ENCODE measurements around the gene OR8B8. TPM values are rescaled to one million over a fixed set of nuclear protein-coding genes. Genes with fewer than 3 reads are reported as not detected.

The OR8B8 gene, protein sequence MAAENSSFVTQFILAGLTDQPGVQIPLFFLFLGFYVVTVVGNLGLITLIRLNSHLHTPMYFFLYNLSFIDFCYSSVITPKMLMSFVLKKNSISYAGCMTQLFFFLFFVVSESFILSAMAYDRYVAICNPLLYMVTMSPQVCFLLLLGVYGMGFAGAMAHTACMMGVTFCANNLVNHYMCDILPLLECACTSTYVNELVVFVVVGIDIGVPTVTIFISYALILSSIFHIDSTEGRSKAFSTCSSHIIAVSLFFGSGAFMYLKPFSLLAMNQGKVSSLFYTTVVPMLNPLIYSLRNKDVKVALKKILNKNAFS
- not detected for polyA plus RNA-seq

DNA sequence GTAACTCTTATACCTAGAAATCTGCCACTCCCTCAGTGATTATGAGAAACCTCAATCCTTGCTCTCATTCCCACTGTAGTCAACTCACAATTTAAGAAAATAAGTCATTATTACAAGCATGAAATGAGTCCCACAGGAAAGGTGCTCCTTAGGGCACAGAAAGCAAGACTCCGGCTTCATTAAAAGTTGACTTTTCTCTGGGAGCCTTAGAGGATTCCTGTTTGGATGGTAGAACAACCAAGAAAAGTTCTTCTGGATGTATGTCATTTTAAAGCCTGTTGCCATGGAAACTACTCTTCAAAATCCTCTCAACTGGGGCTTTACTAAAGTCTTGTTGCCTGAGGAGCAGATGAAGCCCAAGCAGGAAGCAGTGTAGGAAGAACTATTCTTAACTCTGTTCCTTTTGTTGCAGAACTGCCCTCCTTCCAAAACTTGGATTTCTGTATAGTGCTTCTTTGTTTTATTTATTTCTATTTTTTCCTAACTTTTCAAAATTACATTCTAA is at the start of gene OR8B8:
OR8B8 (minus strand) TSS at position 51 of the 505 bp plus-strand sequence. CDS start 4,611 bp downstream, outside the sequence.
- no peaks in the 10 kb centered on the region for H3K4me1 Mint-ChIP-seq
- peaks cover 0 to 6% (median 3%) of the 10 kb centered on the region in 3 donors for H3K27me3 Mint-ChIP-seq (ENCODE audit: low read depth in 3 of 3)
- peaks cover 0 to 6% (median under 1%) of the 10 kb centered on the region in 6 donors for H3K9me3 Mint-ChIP-seq
- no peak within 1 kb of the TSS for H3K4me3 Mint-ChIP-seq
- H3K36me3 Mint-ChIP-seq: no peaks in the 10 kb centered on the region
- no peak for DNase-seq
- H3K27ac Mint-ChIP-seq: no peak within 1 kb of the TSS

- no peak for DNase-seq
- Mint-ChIP-seq H3K27ac (no peak overlapping the region), H3K27me3 (ENCODE audit: low read depth in 3 of 3) (peaks cover 0 to 5% (median 4%) of the 10 kb centered on the region in 3 donors), H3K9me3 (peaks cover 0 to 1% (median 0%) of the 10 kb centered on the region in 6 donors), H3K36me3 (no peaks in the 10 kb centered on the region), H3K4me1 (no peaks in the 10 kb centered on the region), H3K4me3 (no peak overlapping the region)
Measured at GRCh38 chr11:124493016-124493655, 47.6 kb upstream of the OR8B8 start.

DNA sequence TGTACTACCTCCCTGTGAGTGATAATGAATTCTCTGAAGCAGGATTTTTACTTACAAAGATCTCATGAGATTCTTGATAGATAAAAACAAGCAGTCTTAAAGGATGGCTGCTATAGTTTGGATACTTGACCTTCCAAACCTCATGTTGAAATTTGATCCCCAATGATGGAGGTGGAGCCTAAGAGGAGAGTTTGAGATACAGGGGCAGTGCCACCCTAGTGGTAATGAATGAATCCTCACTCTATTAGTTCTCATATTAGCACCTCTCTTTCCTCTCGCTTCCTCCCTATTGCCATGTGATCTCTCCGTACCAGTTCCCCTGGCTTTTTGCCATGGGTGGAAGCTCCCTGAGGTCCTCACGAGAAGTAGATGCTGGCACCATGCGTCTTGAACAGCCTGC is 37.9 kb upstream of the OR8B8 start:
- H3K9me3 Mint-ChIP-seq: peaks cover 0 to 13% (median 0%) of the 10 kb centered on the region in 6 donors
- DNase-seq: no peak
- no peaks in the 10 kb centered on the region for H3K36me3 Mint-ChIP-seq
- H3K27ac Mint-ChIP-seq: no peak overlapping the region
- no peak overlapping the region for H3K4me3 Mint-ChIP-seq
- H3K27me3 Mint-ChIP-seq (ENCODE audit: low read depth in 3 of 3): peaks cover 3 to 13% (median 4%) of the 10 kb centered on the region in 3 donors
- H3K4me1 Mint-ChIP-seq: peaks cover 12% of the 10 kb centered on the region in 2 donors

GRCh38 chr11:124482362-124483147 is 37.1 kb upstream of the OR8B8 start:
- H3K4me1 Mint-ChIP-seq: peaks cover 12% of the 10 kb centered on the region in 2 donors

GRCh38 chr11:124481365-124482323 is 36.1 kb upstream of the OR8B8 start:
- Mint-ChIP-seq H3K4me3 (peak overlapping the region; percentile 31 to 74 (median 60)), H3K36me3 (no peaks in the 10 kb centered on the region), H3K27me3 (ENCODE audit: low read depth in 3 of 3) (peaks cover 3 to 18% (median 4%) of the 10 kb centered on the region in 3 donors), H3K9me3 (peaks cover 0 to 12% (median 0%) of the 10 kb centered on the region in 6 donors), H3K27ac (no peak overlapping the region), H3K4me1 (peaks cover 12% of the 10 kb centered on the region in 2 donors)
- DNase-seq: no peak

More at GRCh38 chr11:124482362-124483147, 37.1 kb upstream of the OR8B8 start:
- DNase-seq: no peak
- peaks cover 0 to 13% (median 0%) of the 10 kb centered on the region in 6 donors for H3K9me3 Mint-ChIP-seq
- no peak overlapping the region for H3K27ac Mint-ChIP-seq
- H3K4me3 Mint-ChIP-seq: peak overlapping the region in 2 of 5 donors; percentile 14 to 17
- peaks cover 3 to 16% (median 4%) of the 10 kb centered on the region in 3 donors for H3K27me3 Mint-ChIP-seq (ENCODE audit: low read depth in 3 of 3)
- no peaks in the 10 kb centered on the region for H3K36me3 Mint-ChIP-seq

DNA sequence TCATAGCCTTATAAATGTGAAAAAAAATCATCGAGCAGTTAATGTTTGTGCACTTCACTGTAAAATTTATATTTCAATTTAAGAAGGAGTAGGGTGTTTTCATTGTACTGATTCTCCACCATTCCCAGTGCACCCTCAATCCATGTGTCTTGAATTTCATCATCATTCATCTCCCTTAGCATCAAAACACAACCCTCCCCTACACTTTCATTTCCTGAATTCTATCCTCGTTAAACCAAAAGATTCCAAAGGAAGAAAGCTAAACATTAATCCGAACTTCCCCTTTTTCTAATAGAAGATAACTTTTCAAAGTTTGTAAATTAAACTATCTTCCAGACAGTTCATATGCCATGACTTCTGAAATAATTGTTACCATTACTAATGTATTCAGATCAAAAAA is 34.1 kb upstream of the OR8B8 start:
- no peak overlapping the region for H3K27ac Mint-ChIP-seq
- peaks cover 4 to 26% (median 5%) of the 10 kb centered on the region in 3 donors for H3K27me3 Mint-ChIP-seq (ENCODE audit: low read depth in 3 of 3)
- peaks cover 0 to 12% (median 3%) of the 10 kb centered on the region in 6 donors for H3K9me3 Mint-ChIP-seq
- no peaks in the 10 kb centered on the region for H3K36me3 Mint-ChIP-seq
- DNase-seq: no peak
- peaks cover 12% of the 10 kb centered on the region in 2 donors for H3K4me1 Mint-ChIP-seq
- H3K4me3 Mint-ChIP-seq: no peak overlapping the region

DNA sequence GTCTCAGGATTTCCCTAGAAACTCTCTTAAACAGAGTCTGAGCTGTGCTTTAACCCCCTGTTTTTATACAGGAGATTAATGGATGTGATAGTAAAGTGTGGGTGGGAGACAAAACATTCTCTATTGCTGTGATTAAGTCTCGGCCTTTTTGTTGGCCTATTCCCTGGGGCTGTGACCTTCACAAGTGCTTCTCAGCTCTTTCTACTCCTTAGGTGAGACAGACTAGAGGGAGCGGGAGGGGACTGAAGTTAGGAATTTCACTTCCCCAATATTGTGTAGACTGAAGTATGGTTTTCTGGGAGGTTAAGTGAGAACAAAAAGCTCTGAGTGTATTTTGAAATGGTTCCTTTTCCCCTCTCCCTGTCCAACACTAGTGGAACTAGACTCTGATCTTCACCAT is 29.8 kb upstream of the OR8B8 start:
- H3K9me3 Mint-ChIP-seq: peaks cover 0 to 7% (median 3%) of the 10 kb centered on the region in 6 donors
- no peak overlapping the region for H3K27ac Mint-ChIP-seq
- peaks cover 2 to 19% (median 2%) of the 10 kb centered on the region in 3 donors for H3K27me3 Mint-ChIP-seq (ENCODE audit: low read depth in 3 of 3)
- no peaks in the 10 kb centered on the region for H3K36me3 Mint-ChIP-seq
- DNase-seq: no peak
- no peaks in the 10 kb centered on the region for H3K4me1 Mint-ChIP-seq
- no peak overlapping the region for H3K4me3 Mint-ChIP-seq

DNA sequence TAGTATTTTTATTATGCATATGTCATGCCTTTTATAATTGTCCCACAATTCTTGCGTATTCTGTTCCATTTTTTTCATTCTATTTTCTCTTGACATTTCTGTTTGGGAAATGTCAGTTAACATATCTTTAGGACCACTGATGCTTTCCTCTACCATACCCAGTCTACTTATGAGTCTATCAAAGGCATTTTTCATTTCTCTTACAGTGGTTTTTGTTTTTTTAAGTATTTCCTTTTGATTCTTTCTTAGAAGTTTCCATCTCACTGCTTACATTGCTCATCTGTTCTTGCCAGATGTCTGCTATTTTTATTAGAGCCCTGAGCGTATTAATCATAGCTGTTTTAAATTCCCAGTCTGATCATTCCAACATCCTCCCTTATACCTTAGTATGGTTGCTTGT is 29.3 kb upstream of the OR8B8 start:
- Mint-ChIP-seq H3K27ac (no peak overlapping the region), H3K4me3 (no peak overlapping the region), H3K27me3 (ENCODE audit: low read depth in 3 of 3) (peaks cover 2 to 17% (median 2%) of the 10 kb centered on the region in 3 donors), H3K4me1 (no peaks in the 10 kb centered on the region), H3K36me3 (no peaks in the 10 kb centered on the region), H3K9me3 (peaks cover 0 to 5% (median 3%) of the 10 kb centered on the region in 6 donors)
- DNase-seq: no peak

- H3K4me1 Mint-ChIP-seq: no peaks in the 10 kb centered on the region
- H3K36me3 Mint-ChIP-seq: no peaks in the 10 kb centered on the region
- no peak for DNase-seq
- H3K4me3 Mint-ChIP-seq: no peak overlapping the region
- peaks cover 0 to 4% (median 1%) of the 10 kb centered on the region in 6 donors for H3K9me3 Mint-ChIP-seq
- H3K27me3 Mint-ChIP-seq (ENCODE audit: low read depth in 3 of 3): peaks cover 2 to 14% (median 2%) of the 10 kb centered on the region in 3 donors
- no peak overlapping the region for H3K27ac Mint-ChIP-seq
Measured at GRCh38 chr11:124474079-124474478, 28.6 kb upstream of the OR8B8 start.

GRCh38 chr11:124473476-124473875 is 28.0 kb upstream of the OR8B8 start:
- H3K27ac Mint-ChIP-seq: no peak overlapping the region
- H3K4me1 Mint-ChIP-seq: no peaks in the 10 kb centered on the region
- peaks cover 2 to 14% (median 2%) of the 10 kb centered on the region in 3 donors for H3K27me3 Mint-ChIP-seq (ENCODE audit: low read depth in 3 of 3)
- no peak overlapping the region for H3K4me3 Mint-ChIP-seq
- H3K9me3 Mint-ChIP-seq: peaks cover 0 to 4% (median 1%) of the 10 kb centered on the region in 6 donors
- H3K36me3 Mint-ChIP-seq: no peaks in the 10 kb centered on the region
- no peak for DNase-seq

DNA sequence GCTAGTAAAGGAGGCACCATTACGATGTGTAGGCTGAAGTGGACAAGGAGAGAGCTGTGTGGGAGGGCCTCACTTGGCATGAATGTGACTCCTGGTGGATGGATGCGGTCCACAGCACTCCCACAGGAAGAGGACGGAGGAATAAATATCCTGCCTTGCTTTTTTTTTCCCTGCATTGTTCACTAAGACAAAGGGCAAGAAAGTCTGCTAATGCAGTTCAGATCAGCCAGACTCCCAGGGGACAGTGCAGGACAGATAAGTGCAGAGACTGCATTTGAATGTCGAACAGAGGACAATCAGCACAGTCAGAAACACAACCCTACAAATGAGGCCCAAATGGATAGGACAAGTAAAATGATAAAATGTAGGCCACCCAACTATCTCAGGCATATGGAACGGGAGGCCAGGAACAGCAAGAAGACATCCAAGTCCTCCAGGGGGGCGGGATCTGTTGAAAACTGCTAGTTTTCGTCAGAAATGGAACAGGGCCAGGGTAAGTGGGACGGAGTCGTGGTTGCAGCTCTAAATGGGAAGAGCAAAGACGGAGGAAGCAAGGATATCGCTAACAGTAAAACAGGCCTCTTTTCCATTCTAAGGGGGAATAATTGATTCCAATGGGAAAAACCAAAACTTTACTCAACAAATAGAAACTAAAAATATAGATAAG is 25.2 kb upstream of the OR8B8 start:
- Mint-ChIP-seq H3K36me3 (no peaks in the 10 kb centered on the region), H3K27me3 (ENCODE audit: low read depth in 3 of 3) (peaks cover 2 to 8% (median 4%) of the 10 kb centered on the region in 3 donors), H3K9me3 (peaks cover 0 to 4% (median 0%) of the 10 kb centered on the region in 6 donors), H3K4me3 (no peak overlapping the region), H3K4me1 (no peaks in the 10 kb centered on the region), H3K27ac (no peak overlapping the region)
- DNase-seq: no peak

DNA sequence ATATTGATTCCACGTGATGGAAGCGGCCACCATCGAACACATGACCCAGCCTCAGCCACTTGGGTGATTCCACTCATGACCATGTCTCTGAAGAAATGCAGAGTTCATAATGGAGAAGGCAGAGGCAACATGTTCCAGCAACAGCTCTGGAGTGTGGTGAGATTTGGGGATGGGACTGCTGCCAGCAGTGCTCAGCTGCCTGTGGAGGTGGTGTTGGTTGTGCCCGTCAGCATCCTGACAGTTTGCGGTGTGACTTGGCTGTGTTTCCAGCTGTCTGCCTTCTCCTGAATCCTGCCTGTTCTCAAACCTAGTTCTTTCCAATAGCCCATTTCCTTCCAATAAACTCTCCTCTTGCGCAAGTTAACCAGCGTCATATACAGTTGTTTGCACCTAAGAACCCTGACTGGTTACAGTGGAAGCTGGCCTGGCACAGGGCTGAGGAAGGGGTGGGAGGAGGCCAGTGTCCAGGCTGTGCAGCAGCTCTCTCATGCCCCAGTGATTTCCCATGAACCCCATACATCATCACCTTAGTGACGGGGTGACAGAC is 22.0 kb upstream of the OR8B8 start:
- Mint-ChIP-seq H3K9me3 (peaks cover 0 to 1% (median 0%) of the 10 kb centered on the region in 6 donors), H3K27me3 (ENCODE audit: low read depth in 3 of 3) (peaks cover 2 to 7% (median 4%) of the 10 kb centered on the region in 3 donors), H3K4me1 (no peaks in the 10 kb centered on the region), H3K4me3 (no peak overlapping the region), H3K27ac (no peak overlapping the region), H3K36me3 (no peaks in the 10 kb centered on the region)
- DNase-seq: no peak
